ENCODE results near the gene JMJD7.

Gene JMJD7

DNA sequence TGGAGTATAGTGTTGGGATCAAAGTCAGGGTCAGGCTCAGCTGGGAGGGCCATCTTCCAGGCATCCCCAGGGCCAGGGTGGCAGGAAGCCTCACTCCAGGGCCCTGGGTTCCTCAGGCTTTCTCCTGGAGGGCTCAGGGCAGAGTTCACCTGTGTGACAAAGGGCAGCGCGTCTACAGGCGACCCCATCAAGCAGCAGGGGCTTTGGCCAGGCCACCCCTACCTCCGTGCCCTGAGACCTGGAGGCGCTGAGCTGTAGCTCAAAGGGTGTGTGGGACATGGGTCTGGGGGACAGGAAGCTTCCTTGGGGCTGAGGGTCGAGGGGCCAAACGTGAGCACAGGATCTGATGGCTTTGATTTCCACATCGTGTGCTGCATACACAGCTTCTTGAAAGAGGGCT, 53.2 kb downstream of the JMJD7 start:
- in situ Hi-C loops (cut with MboI; ENCODE audit: low sequenced_read_pairs) = no loop called here

DNA sequence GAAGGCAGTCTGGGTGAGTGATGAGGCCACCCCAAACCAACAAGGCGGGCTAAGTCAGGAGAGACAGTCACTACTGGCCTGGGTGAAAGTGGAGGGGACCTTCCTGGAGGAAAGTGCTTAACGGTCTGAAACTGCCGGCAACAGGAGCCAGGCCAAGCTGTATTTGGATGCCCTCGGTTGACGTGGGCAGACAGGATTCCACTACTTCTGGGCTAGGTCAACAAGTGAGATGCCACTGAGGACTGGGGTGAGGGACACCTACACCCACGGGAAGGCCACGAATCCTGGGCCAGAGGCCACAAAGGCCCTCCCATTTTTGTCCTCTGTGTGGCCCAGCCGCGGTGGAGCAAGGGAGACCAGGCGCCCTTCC, 53.6 kb downstream of the JMJD7 start:
- in situ Hi-C loops (cut with MboI; ENCODE audit: low sequenced_read_pairs) = no loop called here

DNA sequence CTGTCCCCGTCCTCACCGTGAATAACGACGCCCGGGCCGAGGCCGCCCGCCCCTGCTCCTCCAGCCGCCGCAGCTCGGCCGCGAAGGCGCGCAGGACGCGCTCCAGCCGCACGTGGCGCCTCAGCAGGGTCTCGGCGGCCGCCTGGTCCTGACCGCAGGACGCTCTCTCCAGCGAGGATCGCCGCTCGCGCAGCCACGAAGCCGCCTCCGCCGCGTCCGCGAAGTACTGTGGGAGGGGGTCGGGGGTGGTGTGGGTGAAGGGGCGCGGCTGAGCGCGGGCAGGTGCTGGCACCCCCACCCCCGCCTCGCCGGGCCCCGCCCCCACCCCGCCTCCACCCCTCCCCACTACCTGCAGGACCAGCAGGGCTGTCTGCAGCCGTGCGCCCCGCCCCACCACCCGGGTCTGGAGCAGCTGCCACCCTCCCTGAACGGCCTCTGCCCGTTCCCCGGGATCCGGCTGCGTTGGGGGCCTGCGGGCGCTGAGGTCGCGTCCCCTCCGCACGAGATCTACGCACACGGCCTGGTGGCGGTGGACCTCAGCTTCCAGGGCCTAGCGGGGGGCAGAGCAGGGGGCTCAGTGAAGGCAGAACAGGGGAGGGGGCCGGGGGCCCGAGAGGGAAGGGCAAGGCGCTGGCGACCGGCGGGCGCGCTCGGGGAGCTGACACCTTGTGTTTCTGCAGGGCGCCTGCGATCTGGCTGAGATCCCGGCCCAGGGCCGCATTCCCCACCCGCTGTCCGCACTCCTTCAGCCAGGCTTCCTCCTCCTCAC, 54.2 kb downstream of the JMJD7 start:
- in situ Hi-C loops (cut with MboI; ENCODE audit: low sequenced_read_pairs) = no loop called here

DNA sequence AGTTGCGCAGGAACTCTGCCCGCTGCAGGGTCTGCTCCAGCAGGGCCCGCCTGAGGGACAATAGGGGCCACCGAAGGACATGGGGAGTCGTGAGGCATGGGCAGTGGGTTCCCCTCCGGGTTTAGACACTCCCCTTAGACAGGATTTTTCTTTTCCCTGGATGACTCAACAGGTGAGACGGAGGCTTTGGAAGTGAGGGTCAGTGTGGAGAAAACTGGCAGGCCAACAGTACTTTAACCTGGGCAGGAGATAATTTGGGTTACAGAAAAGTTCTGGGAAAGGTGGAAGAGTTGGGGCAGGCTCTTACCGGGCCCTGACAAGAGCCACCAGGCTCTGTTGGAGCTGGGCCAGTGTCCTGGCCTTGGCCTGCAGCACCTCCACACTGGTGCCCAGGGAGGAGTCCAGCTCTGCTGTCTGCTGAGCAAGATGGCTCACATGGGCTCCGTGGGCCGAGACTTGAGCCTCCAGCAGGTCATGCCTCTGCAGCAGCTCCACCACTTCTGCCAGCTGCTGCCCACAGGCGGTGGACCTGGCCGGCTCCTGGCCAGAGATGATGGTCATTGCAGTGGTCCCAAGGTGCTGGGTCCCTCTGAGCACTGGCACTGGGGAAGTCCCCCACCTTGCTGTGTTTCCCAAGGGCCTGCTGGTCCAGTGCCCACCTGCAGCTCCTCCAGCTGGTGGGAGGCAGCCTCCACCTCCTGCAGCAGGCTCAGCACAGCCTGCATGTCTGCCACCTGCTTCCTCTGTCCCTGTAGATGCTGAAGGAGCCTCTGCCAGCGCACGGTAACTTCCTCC, 55.0 kb downstream of the JMJD7 start:
- in situ Hi-C loops (cut with MboI; ENCODE audit: low sequenced_read_pairs) = no loop called here

DNA sequence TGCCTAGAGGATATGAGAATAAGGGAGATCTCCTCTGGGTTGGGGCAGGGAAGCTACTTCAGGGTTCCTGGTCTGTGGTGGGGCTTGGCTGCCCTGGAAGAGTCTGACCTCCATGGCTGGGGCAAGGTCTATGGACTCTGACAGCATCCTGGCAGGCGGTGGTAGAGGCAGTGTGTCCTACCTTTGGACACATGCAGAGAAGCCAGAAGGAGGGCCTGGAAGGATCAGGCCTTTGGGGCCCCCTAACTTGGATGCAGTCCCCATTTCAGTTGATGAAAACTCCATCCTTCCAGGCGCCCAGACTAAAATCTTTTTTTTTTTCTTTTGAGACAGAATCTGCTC, 55.6 kb downstream of the JMJD7 start:
- in situ Hi-C loops (cut with MboI; ENCODE audit: low sequenced_read_pairs) = no loop called here

DNA sequence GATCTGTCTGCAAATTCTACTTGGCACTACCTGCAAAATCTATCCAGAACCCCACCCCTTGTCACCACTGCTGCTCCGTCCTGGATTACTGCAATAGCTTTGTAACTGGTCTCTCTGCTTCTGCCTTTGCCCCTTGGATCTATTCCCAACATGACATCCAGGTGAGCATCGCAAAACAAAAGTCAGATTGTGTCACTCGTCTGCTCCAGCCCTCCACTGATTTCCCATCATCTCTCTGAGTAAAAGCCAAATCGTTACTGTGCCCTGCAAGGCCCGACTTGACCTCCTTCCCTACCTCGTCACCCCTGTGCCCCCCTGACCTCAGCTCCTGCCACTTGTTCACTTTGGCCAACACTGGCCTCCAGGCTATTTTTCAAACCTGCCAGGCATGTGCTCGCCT, 56.6 kb downstream of the JMJD7 start:
- in situ Hi-C loops (cut with MboI; ENCODE audit: low sequenced_read_pairs) = no loop called here

DNA sequence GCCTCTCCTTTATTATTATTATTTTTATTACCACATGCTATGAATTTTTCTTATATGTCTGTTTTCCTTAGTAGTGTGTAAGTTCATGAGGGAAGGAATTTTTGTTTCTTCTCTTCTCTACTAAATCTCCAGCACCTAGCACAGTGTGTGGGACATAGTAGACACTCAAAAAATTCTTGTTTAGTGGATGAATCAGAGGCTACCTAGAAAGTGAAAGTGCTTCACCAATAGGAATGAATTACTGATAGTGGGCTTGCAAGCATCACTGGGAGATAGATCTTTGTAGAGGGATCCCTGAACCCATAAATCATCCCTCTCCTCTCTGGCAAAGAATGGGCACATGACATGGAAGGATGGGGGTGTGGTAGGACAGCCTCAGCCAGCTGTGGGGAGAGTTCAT, 57.4 kb downstream of the JMJD7 start:
- in situ Hi-C loops (cut with MboI; ENCODE audit: low sequenced_read_pairs) = no loop called here

DNA sequence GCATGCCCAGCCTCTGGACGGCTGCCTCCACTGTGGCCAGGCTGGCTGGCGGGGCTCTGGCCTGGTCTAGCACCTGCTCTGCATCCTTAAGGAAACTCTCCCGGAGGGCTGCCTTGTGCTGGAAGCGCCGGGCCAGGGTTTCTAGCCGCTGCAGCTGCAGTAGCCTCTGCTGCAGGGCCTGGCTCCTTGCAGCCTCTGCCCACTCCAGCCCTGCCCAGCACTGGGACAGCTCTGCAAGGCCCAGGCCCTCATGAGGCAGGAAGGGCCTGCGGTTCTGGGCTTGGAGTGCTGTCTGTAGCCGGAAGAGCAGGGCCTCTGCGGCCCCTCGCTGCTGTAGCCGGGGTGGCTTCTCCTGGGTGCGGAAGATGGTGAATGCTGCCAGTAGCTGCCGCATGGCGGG, 57.9 kb downstream of the JMJD7 start:
- in situ Hi-C loops (cut with MboI; ENCODE audit: low sequenced_read_pairs) = no loop called here

DNA sequence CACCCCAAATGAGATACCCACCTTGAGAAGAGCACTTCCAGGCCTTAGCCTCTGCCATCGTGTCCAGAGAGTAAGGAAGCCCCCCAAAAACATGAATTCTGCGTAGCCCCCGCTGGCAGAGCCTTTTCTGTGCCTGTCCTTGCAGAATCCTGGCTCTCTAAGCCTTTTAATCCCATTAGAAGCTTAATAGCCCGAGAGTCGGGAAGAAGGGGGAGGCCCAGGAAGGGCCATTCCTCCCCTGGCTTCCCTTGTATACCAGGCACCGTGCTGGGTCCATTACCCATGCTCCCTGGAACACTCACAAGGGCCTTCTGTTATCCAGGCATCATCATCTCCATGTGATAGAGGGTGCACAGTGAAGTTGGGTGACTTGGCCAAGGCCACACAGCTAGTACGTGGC, 58.8 kb downstream of the JMJD7 start:
- in situ Hi-C loops (cut with MboI; ENCODE audit: low sequenced_read_pairs) = no loop called here

DNA sequence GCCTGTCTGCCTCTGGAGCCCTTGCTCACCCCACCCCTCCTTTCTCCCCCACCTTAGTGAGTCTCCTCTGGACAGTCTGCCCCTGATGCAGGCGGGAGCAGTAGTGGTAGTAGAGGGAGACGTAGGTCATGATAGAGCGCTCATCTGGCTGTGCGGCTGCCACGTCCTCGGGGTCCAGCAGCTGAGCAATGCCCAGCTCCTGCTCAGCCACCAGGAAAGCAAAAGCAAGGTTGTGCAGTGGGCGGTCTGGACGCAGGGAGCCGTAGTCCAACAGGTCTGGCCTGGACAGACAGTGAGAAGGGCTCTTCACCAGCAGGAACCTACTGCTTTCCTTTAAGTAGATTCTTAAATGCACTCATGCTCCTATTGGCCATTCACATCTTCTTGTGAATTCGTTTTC, 59.3 kb downstream of the JMJD7 start:
- in situ Hi-C loops (cut with MboI; ENCODE audit: low sequenced_read_pairs) = no loop called here
